B cell (primary cell): ENCODE measurements around the gene KCNJ10. TPM values are rescaled to one million over a fixed set of nuclear protein-coding genes. Genes with fewer than 3 reads are reported as not detected.
A peak's percentile ranks its signal among the peaks of the same experiment; 100 is the strongest.

Experiments used
- ATAC-seq: fragments of 200-7000 bp; cut with Tn5 transposase; one replicate; pipeline ENCODE4 v1.10.0; 2021; ENCODE audit warnings: low read depth, mild to moderate bottlenecking, moderate number of reproducible peaks, moderate library complexity
- CTCF ChIA-PET: fragments of 350-600 bp; sonication (Branson Sonifier 250); formaldehyde crosslinking; loops from one replicate; lab custom pipeline; 2021; ENCODE audit warnings: antibody characterized with exemption, inconsistent platforms; lab: Charles Lee
- POLR2A ChIA-PET: fragments of 350-600 bp; sonication (Branson Sonifier 250); formaldehyde crosslinking; loops from one replicate; lab custom pipeline; 2021; ENCODE audit warnings: antibody characterized with exemption; lab: Charles Lee
- DNase-seq: peaks from one replicate; pipeline ENCODE4 v3.0.0; 2013
- H2AFZ ChIP-seq: 2 replicates; pipeline ENCODE4 v1.6.1; 2012; ENCODE audit warnings: mild to moderate bottlenecking, low read depth, low read length; ENCODE audit not compliant: insufficient read depth, poor library complexity, severe bottlenecking
- H3K27ac ChIP-seq, 2 donors: 1 replicate in 1 of 2; 2 replicates in 1 of 2; pipeline ENCODE4 v1.5.1; 2012 to 2013; ENCODE audit warnings: low read length in 2 of 2, mild to moderate bottlenecking in 2 of 2, moderate library complexity in 1 of 2
- H3K27me3 ChIP-seq, 4 experiments: fragments of 200-600 bp in 1 of 4; sonication (generic) in 1 of 4; replicated peaks in 1 of 4; 1 replicate in 2 of 4; 2 replicates in 2 of 4; pipeline versions ENCODE4 v1.6.1 to v1.7.0; 2013 to 2016; ENCODE audit warnings: low read length in 3 of 4, mild to moderate bottlenecking in 2 of 4, mixed read lengths in 1 of 4, moderate library complexity in 1 of 4; ENCODE audit not compliant: insufficient read depth in 4 of 4, control insufficient read depth in 3 of 4; ENCODE audit errors: control extremely low read depth in 1 of 4
- H3K36me3 ChIP-seq, 2 experiments: replicated peaks in 1 of 2; 1 replicate in 1 of 2; 2 replicates in 1 of 2; pipeline versions ENCODE4 v1.6.1 to v1.7.1; 2013; ENCODE audit warnings: low read length in 1 of 2; ENCODE audit not compliant: insufficient read depth in 2 of 2, control insufficient read depth in 1 of 2; ENCODE audit errors: control extremely low read depth in 1 of 2, extremely low read depth in 1 of 2
- H3K4me1 ChIP-seq, 2 donors: fragments of 200-600 bp in 1 of 2; sonication (generic) in 1 of 2; 1 replicate in 1 of 2; 2 replicates in 1 of 2; pipeline versions ENCODE4 v1.5.1 to v1.6.1; 2013 to 2017; ENCODE audit warnings: low read length in 2 of 2; ENCODE audit not compliant: control insufficient read depth in 2 of 2, insufficient read depth in 2 of 2
- H3K4me2 ChIP-seq: replicated peaks from 2 replicates; pipeline ENCODE3; 2012; ENCODE audit warnings: mild to moderate bottlenecking, low read depth, low read length; ENCODE audit not compliant: poor library complexity, severe bottlenecking
- H3K4me3 ChIP-seq, 5 experiments: fragments of 200-600 bp in 1 of 5; sonication (generic) in 1 of 5; 1 replicate in 3 of 5; 2 replicates in 2 of 5; pipeline versions ENCODE4 v1.5.1 to v1.7.0; 2011 to 2016; ENCODE audit warnings: low read length in 4 of 5, mild to moderate bottlenecking in 4 of 5, low read depth in 2 of 5, control low read depth in 1 of 5, moderate library complexity in 1 of 5; ENCODE audit not compliant: insufficient read depth in 1 of 5; ENCODE audit errors: control extremely low read depth in 1 of 5, extremely low read depth in 1 of 5
- H3K79me2 ChIP-seq: fragments of 200-600 bp; sonication (generic); one replicate; pipeline ENCODE4 v1.6.0; 2016; ENCODE audit warnings: low read length; ENCODE audit not compliant: control insufficient read depth, insufficient read depth
- H3K9ac ChIP-seq: fragments of 200-600 bp; sonication (generic); 2 replicates; pipeline ENCODE4 v1.6.1; 2017; ENCODE audit warnings: mild to moderate bottlenecking, low read length, moderate library complexity
- H3K9me3 ChIP-seq, 3 donors: one replicate each; pipeline versions ENCODE4 v1.6.1 to v1.7.1; 2013; ENCODE audit warnings: low read length in 2 of 3; ENCODE audit not compliant: control insufficient read depth in 2 of 3, insufficient read depth in 1 of 3; ENCODE audit errors: control extremely low read depth in 1 of 3
- H4K20me1 ChIP-seq: 2 replicates; pipeline ENCODE4 v1.6.0; 2012; ENCODE audit warnings: mild to moderate bottlenecking, low read length; ENCODE audit not compliant: insufficient read depth, control insufficient read depth, poor library complexity, severe bottlenecking
- H3K27ac Mint-ChIP-seq: one replicate; pipeline ENCODE4 v1.8.0; 2021; ENCODE audit warnings: mixed read lengths
- H3K27me3 Mint-ChIP-seq: one replicate; pipeline ENCODE4 v1.8.0; 2021; ENCODE audit warnings: mixed read lengths
- H3K4me1 Mint-ChIP-seq: one replicate; pipeline ENCODE4 v1.8.0; 2021; ENCODE audit warnings: mixed read lengths
- H3K4me3 Mint-ChIP-seq: one replicate; pipeline ENCODE4 v1.8.0; 2021; ENCODE audit warnings: mixed read lengths
- H3K9me3 Mint-ChIP-seq: one replicate; pipeline ENCODE4 v1.8.0; 2022; ENCODE audit warnings: mixed read lengths; ENCODE audit not compliant: insufficient read depth
- EZH2 ChIP-seq: IDR thresholded peaks from 2 replicates; pipeline ENCODE4 v1.6.1; 2012; ENCODE audit warnings: borderline replicate concordance, low read depth, mild to moderate bottlenecking, moderate library complexity, low read length; ENCODE audit not compliant: insufficient read depth, poor library complexity, severe bottlenecking
- WGBS: methylation state at CpG from one replicate; pipeline ENCODE4 v1.1.5; 2013; ENCODE audit warnings: missing lambda C conversion rate; ENCODE audit not compliant: insufficient coverage; 5-methylcytosine and 5-hydroxymethylcytosine counted together
- intact Hi-C: fragments of 100-400 bp; cut with micrococcal nuclease; formaldehyde crosslinking; loops from one replicate; pipeline ENCODE4 v1.10.0; 2022
- polyA plus RNA-seq: library from polyadenylated mRNA; depleted of rRNA; stranded (reverse); fragments of >200 nt; gene quantifications from 2 replicates; pipeline ENCODE4 v1.2.3, GENCODE V29; 2012
- total RNA-seq, 2 donors: library from RNA; stranded (reverse); fragments of 120-200 nt in 1 of 2; gene quantifications; 1 replicate in 1 of 2; 2 replicates in 1 of 2; pipeline versions ENCODE4 v1.2.3 to v1.2.4, GENCODE V29; 2013 to 2022
- TF ChIP-seq, protein P1 (sequence below): fragments of 200-600 bp; IDR thresholded peaks from one replicate; pipeline ENCODE4 v1.8.0; 2022; ENCODE audit warnings: antibody characterized with exemption, mild to moderate bottlenecking

The KCNJ10 gene
- total and polyA plus RNA-seq, 2 donors (not counting 1 experiment from before 2014, with no cell fraction given) = not detected

DNA sequence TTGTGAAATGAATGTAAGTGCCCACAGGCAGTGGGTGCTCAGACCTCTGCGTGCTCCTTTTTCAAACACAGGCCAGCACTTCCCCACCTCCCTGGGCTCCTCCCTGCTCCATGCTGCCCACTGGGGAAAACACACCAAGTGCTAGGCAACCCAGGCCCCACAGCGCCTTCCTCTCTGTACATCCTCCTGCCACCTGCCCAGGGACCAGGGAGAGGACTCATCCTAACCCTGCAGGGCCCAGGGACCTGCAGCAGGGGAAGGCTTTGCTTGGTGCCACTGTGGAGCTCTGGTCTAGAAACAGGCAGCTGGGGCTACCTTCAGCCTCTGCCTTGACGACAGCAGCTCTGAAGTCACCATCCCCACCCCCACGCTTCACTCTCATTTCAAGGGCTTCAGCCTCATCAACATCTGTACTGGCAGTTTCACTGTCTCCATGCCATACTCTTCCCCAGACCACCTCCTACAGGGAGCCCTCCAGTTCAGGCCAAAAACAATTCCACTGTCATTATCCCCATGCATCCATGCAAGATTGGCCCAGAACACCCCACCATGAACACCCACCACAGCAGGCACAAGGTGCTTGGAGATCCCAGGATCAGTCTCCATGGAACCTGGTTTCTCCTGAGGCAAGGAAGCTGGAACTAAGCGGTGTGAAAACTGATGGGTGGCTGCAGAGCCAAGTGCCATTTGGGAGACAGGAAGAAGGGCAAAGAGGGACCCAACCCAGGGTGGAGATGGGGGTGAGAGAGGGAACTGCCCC lies 27.4 kb upstream of the KCNJ10 start:
- peaks cover 3 to 33% of the 10 kb centered on the region in 2 experiments for H3K36me3 ChIP-seq
- ATAC-seq (no peak), DNase-seq (peak; percentile 34)
- H3K4me1 Mint-ChIP-seq = peaks cover 47% of the 10 kb centered on the region
- TF ChIP-seq EZH2 = no peak
- TF ChIP-seq, protein P1, sequence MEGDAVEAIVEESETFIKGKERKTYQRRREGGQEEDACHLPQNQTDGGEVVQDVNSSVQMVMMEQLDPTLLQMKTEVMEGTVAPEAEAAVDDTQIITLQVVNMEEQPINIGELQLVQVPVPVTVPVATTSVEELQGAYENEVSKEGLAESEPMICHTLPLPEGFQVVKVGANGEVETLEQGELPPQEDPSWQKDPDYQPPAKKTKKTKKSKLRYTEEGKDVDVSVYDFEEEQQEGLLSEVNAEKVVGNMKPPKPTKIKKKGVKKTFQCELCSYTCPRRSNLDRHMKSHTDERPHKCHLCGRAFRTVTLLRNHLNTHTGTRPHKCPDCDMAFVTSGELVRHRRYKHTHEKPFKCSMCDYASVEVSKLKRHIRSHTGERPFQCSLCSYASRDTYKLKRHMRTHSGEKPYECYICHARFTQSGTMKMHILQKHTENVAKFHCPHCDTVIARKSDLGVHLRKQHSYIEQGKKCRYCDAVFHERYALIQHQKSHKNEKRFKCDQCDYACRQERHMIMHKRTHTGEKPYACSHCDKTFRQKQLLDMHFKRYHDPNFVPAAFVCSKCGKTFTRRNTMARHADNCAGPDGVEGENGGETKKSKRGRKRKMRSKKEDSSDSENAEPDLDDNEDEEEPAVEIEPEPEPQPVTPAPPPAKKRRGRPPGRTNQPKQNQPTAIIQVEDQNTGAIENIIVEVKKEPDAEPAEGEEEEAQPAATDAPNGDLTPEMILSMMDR = no peak
- H3K27ac Mint-ChIP-seq = peak overlapping the region; percentile 91
- peak overlapping the region; percentile 78 for H2AFZ ChIP-seq
- peaks cover 36% of the 10 kb centered on the region for H3K79me2 ChIP-seq
- no peaks in the 10 kb centered on the region for H3K27me3 Mint-ChIP-seq
- no peaks in the 10 kb centered on the region for H3K9me3 Mint-ChIP-seq
- CTCF ChIA-PET = interaction anchor here (0.8 to 6.5 kb wide), 7 partner anchors 12 to 194 kb away, joined by 3 to 60 read pairs (median 5); no protein-coding TSS in a partner anchor
- H3K4me3 ChIP-seq = peak overlapping the region; percentile 19 to 90 (median 83)
- H3K4me1 ChIP-seq = peaks cover 33 to 45% of the 10 kb centered on the region in 2 donors
- intact Hi-C loops = loop anchor here (5.0 to 10.0 kb wide), 2 partner anchors 175 to 1297 kb away; no protein-coding TSS in a partner anchor
- peak overlapping the region; percentile 94 for H3K9ac ChIP-seq
- no peaks in the 10 kb centered on the region for H3K9me3 ChIP-seq
- WGBS = 79% methylated on average over 5 of the region's 5 CpGs
- peak overlapping the region; percentile 70 to 83 for H3K27ac ChIP-seq
- H3K4me2 ChIP-seq = peak overlapping the region; percentile 93
- H3K27me3 ChIP-seq = no peaks in the 10 kb centered on the region
- POLR2A ChIA-PET = interaction anchor here (1.4 to 2.0 kb wide), 4 partner anchors 10 to 194 kb away, joined by 3 to 6 read pairs (median 4); partner anchors contain the start of genes DCAF8 and TAGLN2
- peaks cover 53% of the 10 kb centered on the region for H4K20me1 ChIP-seq
- H3K4me3 Mint-ChIP-seq = peak overlapping the region; percentile 94
